Measurements from ENCODE around the gene PHYHIPL. TPM values are rescaled to one million over a fixed set of nuclear protein-coding genes. Genes with fewer than 3 reads are reported as not detected.

PHYHIPL gene
- not detected in 2 replicates for total RNA-seq

GRCh38 chr10:59176241-59177030, at the start of gene PHYHIPL:
Gene PHYHIPL, plus strand, starts transcription at chr10:59176643. Its CDS starts 211 bp downstream, at chr10:59176854.

Other genes with a start within 250 kb of the PHYHIPL start
- 0.54 and 0.66 TPM in 2 replicates for gene FAM13C, start 185.9 kb downstream of the PHYHIPL start, total RNA-seq

All from endothelial cell of coronary artery (primary cell).